IMR-90 (cell line): Measurements from ENCODE around the gene DCP1A.

Experiments
- BHLHE40 ChIP-seq: fragments of 150-350 bp; IDR thresholded peaks from 2 replicates; pipeline ENCODE4 v1.6.1; 2016; ENCODE audit warnings: mild to moderate bottlenecking, low read depth, low read length
- CTCF ChIP-seq: conservative IDR thresholded peaks from 2 replicates; pipeline ENCODE4 v1.5.1; 2012; ENCODE audit warnings: mild to moderate bottlenecking, low read depth, low read length, improper control_type of control experiment
- ELK1 ChIP-seq: fragments of 150-350 bp; IDR thresholded peaks from 2 replicates; pipeline ENCODE4 v1.6.1; 2016; ENCODE audit warnings: low read depth, mild to moderate bottlenecking, low read length, moderate library complexity, borderline replicate concordance
- FOS ChIP-seq: fragments of 150-350 bp; IDR thresholded peaks from 2 replicates; pipeline ENCODE4 v1.6.1; 2016; ENCODE audit warnings: low read depth, low read length
- POLR2A ChIP-seq: IDR thresholded peaks from 2 replicates; pipeline ENCODE4 v1.6.1; 2012; ENCODE audit warnings: mild to moderate bottlenecking, low read depth, low read length
- RAD21 ChIP-seq: IDR thresholded peaks from 2 replicates; pipeline ENCODE4 v1.6.1; 2012; ENCODE audit warnings: low read length, improper control_type of control experiment
- SMC3 ChIP-seq: fragments of 150-350 bp; IDR thresholded peaks from 2 replicates; pipeline ENCODE4 v1.6.1; 2016; ENCODE audit warnings: low read depth, mild to moderate bottlenecking, antibody characterized with exemption, low read length, moderate library complexity

- no peak for TF ChIP-seq CTCF
- no peak for TF ChIP-seq SMC3
- no peak for TF ChIP-seq FOS
- TF ChIP-seq BHLHE40, result no peak
- no peak for TF ChIP-seq POLR2A
- no peak for TF ChIP-seq ELK1
- no peak for TF ChIP-seq RAD21
These were observed 104.7 kb downstream of the DCP1A start for GRCh38 chr3:53242642-53243041.
